Middle frontal gyrus (tissue), 1 donor: Measurements from ENCODE around the gene ZNF618.

Source experiments
- DNase-seq: peaks from one replicate; pipeline ENCODE4 v3.0.0-alpha.2; 2015; ENCODE audit warnings: low spot score; ENCODE audit errors: extremely low spot score

The ZNF618 gene

GRCh38 chr9:114055894-114056293, 179.8 kb downstream of the ZNF618 start:
- no peak for DNase-seq

- DNase-seq, result no peak
Measured at GRCh38 chr9:114056527-114056926, 180.4 kb downstream of the ZNF618 start.

GRCh38 chr9:114057161-114057885, 181.2 kb downstream of the ZNF618 start:
- no peak for DNase-seq

GRCh38 chr9:114058688-114059046, 182.6 kb downstream of the ZNF618 start:
- DNase-seq, result no peak

GRCh38 chr9:114059047-114059803, 183.1 kb downstream of the ZNF618 start:
- DNase-seq, result no peak

GRCh38 chr9:114060070-114060469, 184.0 kb downstream of the ZNF618 start:
- no peak for DNase-seq

GRCh38 chr9:114060711-114061110, 184.6 kb downstream of the ZNF618 start:
- no peak for DNase-seq

- DNase-seq, result no peak
Measured at GRCh38 chr9:114061292-114061691, 185.2 kb downstream of the ZNF618 start.

- DNase-seq, result no peak
Measured at GRCh38 chr9:114061830-114062474, 185.8 kb downstream of the ZNF618 start.

GRCh38 chr9:114065304-114065703, 189.2 kb downstream of the ZNF618 start:
- DNase-seq, result no peak

GRCh38 chr9:114069476-114070187, 193.5 kb downstream of the ZNF618 start:
- no peak for DNase-seq

GRCh38 chr9:114070188-114071103, 194.3 kb downstream of the ZNF618 start:
- DNase-seq, result no peak

GRCh38 chr9:114071197-114071795, 195.2 kb downstream of the ZNF618 start:
- no peak for DNase-seq

GRCh38 chr9:114072184-114073140, 196.4 kb downstream of the ZNF618 start:
- no peak for DNase-seq

GRCh38 chr9:114075602-114076001, 199.5 kb downstream of the ZNF618 start:
- no peak for DNase-seq

- DNase-seq, result no peak
Measured at GRCh38 chr9:114076237-114077161, 200.4 kb downstream of the ZNF618 start.

GRCh38 chr9:114077162-114077837, 201.2 kb downstream of the ZNF618 start:
- no peak for DNase-seq
